Measurements from ENCODE around the gene HDAC9.

The HDAC9 gene

GRCh38 chr7:19016140-19016539, 520.6 kb downstream of the HDAC9 start:
- TF ChIP-seq TAF1 (IDR thresholded peaks at IDR 0.05; ENCODE audit: borderline replicate concordance, insufficient read depth, low read length) (no peak), FOXP2 (optimal IDR thresholded peaks at IDR 0.05; ENCODE audit: borderline replicate concordance, extremely low read depth, extremely low read length, insufficient read depth) (no peak), POLR2AphosphoS5 (IDR thresholded peaks at IDR 0.05; ENCODE audit: low read depth, low read length) (no peak), SIN3A (IDR thresholded peaks at IDR 0.05; ENCODE audit: borderline replicate concordance, insufficient read depth, low read length) (no peak), REST (IDR thresholded peaks at IDR 0.05; ENCODE audit: insufficient read depth in 1 of 2, low read depth in 2 of 2, low read length in 2 of 2) (no peak)

- no peak for TF ChIP-seq REST (IDR thresholded peaks at IDR 0.05; ENCODE audit: insufficient read depth in 1 of 2, low read depth in 2 of 2, low read length in 2 of 2)
- no peak for TF ChIP-seq POLR2AphosphoS5 (IDR thresholded peaks at IDR 0.05; ENCODE audit: low read depth, low read length)
- no peak for TF ChIP-seq FOXP2 (optimal IDR thresholded peaks at IDR 0.05; ENCODE audit: borderline replicate concordance, extremely low read depth, extremely low read length, insufficient read depth)
- no peak for TF ChIP-seq SIN3A (IDR thresholded peaks at IDR 0.05; ENCODE audit: borderline replicate concordance, insufficient read depth, low read length)
- TF ChIP-seq TAF1 (IDR thresholded peaks at IDR 0.05; ENCODE audit: borderline replicate concordance, insufficient read depth, low read length), result no peak
Measured at GRCh38 chr7:19017374-19017773, 521.8 kb downstream of the HDAC9 start.

GRCh38 chr7:19020062-19020461, 524.5 kb downstream of the HDAC9 start:
- TF ChIP-seq FOXP2 (optimal IDR thresholded peaks at IDR 0.05; ENCODE audit: borderline replicate concordance, extremely low read depth, extremely low read length, insufficient read depth) (no peak), POLR2AphosphoS5 (IDR thresholded peaks at IDR 0.05; ENCODE audit: low read depth, low read length) (no peak), SIN3A (IDR thresholded peaks at IDR 0.05; ENCODE audit: borderline replicate concordance, insufficient read depth, low read length) (no peak), REST (IDR thresholded peaks at IDR 0.05; ENCODE audit: insufficient read depth in 1 of 2, low read depth in 2 of 2, low read length in 2 of 2) (no peak), TAF1 (IDR thresholded peaks at IDR 0.05; ENCODE audit: borderline replicate concordance, insufficient read depth, low read length) (no peak)

- no peak for TF ChIP-seq REST (IDR thresholded peaks at IDR 0.05; ENCODE audit: insufficient read depth in 1 of 2, low read depth in 2 of 2, low read length in 2 of 2)
- TF ChIP-seq SIN3A (IDR thresholded peaks at IDR 0.05; ENCODE audit: borderline replicate concordance, insufficient read depth, low read length), result no peak
- TF ChIP-seq FOXP2 (optimal IDR thresholded peaks at IDR 0.05; ENCODE audit: borderline replicate concordance, extremely low read depth, extremely low read length, insufficient read depth), result no peak
- no peak for TF ChIP-seq TAF1 (IDR thresholded peaks at IDR 0.05; ENCODE audit: borderline replicate concordance, insufficient read depth, low read length)
- TF ChIP-seq POLR2AphosphoS5 (IDR thresholded peaks at IDR 0.05; ENCODE audit: low read depth, low read length), result no peak
Measured at GRCh38 chr7:19020711-19021110, 525.2 kb downstream of the HDAC9 start.

- no peak for TF ChIP-seq SIN3A (IDR thresholded peaks at IDR 0.05; ENCODE audit: borderline replicate concordance, insufficient read depth, low read length)
- TF ChIP-seq TAF1 (IDR thresholded peaks at IDR 0.05; ENCODE audit: borderline replicate concordance, insufficient read depth, low read length), result no peak
- no peak for TF ChIP-seq FOXP2 (optimal IDR thresholded peaks at IDR 0.05; ENCODE audit: borderline replicate concordance, extremely low read depth, extremely low read length, insufficient read depth)
- TF ChIP-seq POLR2AphosphoS5 (IDR thresholded peaks at IDR 0.05; ENCODE audit: low read depth, low read length), result no peak
- no peak for TF ChIP-seq REST (IDR thresholded peaks at IDR 0.05; ENCODE audit: insufficient read depth in 1 of 2, low read depth in 2 of 2, low read length in 2 of 2)
Measured at GRCh38 chr7:19023477-19023876, 527.9 kb downstream of the HDAC9 start.

Data from PFSK-1 (cell line).